ENCODE data around the gene UXS1. TPM values are rescaled to one million over a fixed set of nuclear protein-coding genes. Genes with fewer than 3 reads are reported as not detected.

The UXS1 gene
- total and polyA plus RNA-seq, 9 of the 15 experiments (the other 6 are each of a cell fraction or from before 2014, with no cell fraction given), result 5.8 to 25.8 (median 15.0) TPM

GRCh38 chr2:106193977-106194778, at the start of gene UXS1 (continued):
- TF ChIP-seq PHF8 (IDR thresholded peaks at IDR 0.05; ENCODE audit: borderline replicate concordance, low read length), result peak; percentile 88; the same call in 1 of the 2 replicates
- TF ChIP-seq CREBBP (IDR thresholded peaks at IDR 0.05; ENCODE audit: low read depth, low read length), result no peak
- TF ChIP-seq ZNF444 (CRISPR knock-in tag; IDR thresholded peaks at IDR 0.05), result no peak
- TF ChIP-seq, protein P1, sequence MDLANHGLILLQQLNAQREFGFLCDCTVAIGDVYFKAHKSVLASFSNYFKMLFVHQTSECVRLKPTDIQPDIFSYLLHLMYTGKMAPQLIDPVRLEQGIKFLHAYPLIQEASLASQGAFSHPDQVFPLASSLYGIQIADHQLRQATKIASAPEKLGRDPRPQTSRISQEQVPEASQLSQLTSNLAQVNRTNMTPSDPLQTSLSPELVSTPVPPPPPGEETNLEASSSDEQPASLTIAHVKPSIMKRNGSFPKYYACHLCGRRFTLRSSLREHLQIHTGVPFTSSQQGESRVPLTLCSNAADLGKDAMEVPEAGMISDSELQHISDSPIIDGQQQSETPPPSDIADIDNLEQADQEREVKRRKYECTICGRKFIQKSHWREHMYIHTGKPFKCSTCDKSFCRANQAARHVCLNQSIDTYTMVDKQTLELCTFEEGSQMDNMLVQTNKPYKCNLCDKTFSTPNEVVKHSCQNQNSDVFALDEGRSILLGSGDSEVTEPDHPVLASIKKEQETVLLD (IDR thresholded peaks at IDR 0.05), result peak; percentile 93
- TF ChIP-seq ZBTB49 (CRISPR knock-in tag; IDR thresholded peaks at IDR 0.05; ENCODE audit: borderline replicate concordance), result no peak
- TF ChIP-seq SAP30 (IDR thresholded peaks at IDR 0.05; ENCODE audit: borderline replicate concordance, insufficient read depth, low read depth, low read length, poor library complexity, severe bottlenecking), result peak; percentile 69
- TF ChIP-seq ZNF165 (CRISPR knock-in tag; IDR thresholded peaks at IDR 0.05; ENCODE audit: borderline replicate concordance), result no peak
- no peak for TF ChIP-seq BRD9 (IDR thresholded peaks at IDR 0.05; ENCODE audit: low read depth, partially characterized antibody)
- TF ChIP-seq ZNF316 (IDR thresholded peaks at IDR 0.05), result no peak
- TF ChIP-seq NUFIP1 (IDR thresholded peaks at IDR 0.05; ENCODE audit: partially characterized antibody), result no peak
- TF ChIP-seq RFX1 (IDR thresholded peaks at IDR 0.05), result no peak
- peak; percentile 77; the same call in 1 of the 2 replicates for TF ChIP-seq PML (IDR thresholded peaks at IDR 0.05; ENCODE audit: low read length)
- TF ChIP-seq SRSF7 (optimal IDR thresholded peaks at IDR 0.05; ENCODE audit: low read depth, low read length), result no peak
- no peak for TF ChIP-seq SMARCB1 (IDR thresholded peaks at IDR 0.05; ENCODE audit: insufficient read length, low read depth)
- 0 out of 2 replicates have a peak, but pooled peaks have one; percentile 14 for TF ChIP-seq FOXP1 (CRISPR knock-in tag; IDR thresholded peaks at IDR 0.05)
- peak; percentile 34 to 45; a peak in 1 of 4 replicates for TF ChIP-seq NONO (IDR thresholded peaks at IDR 0.05; ENCODE audit: low read depth in 2 of 2, low read length in 1 of 2)
- TF ChIP-seq ZFX (CRISPR knock-in tag; IDR thresholded peaks at IDR 0.05), result peak; percentile 53; the same call in 1 of the 2 replicates
- peak; percentile 93 for TF ChIP-seq VEZF1 (CRISPR knock-in tag; IDR thresholded peaks at IDR 0.05)
- TF ChIP-seq SNRNP70 (optimal IDR thresholded peaks at IDR 0.05; ENCODE audit: low read depth, low read length), result no peak
- TF ChIP-seq ZNF224 (CRISPR knock-in tag; IDR thresholded peaks at IDR 0.05), result no peak
- TF ChIP-seq ZBTB17 (CRISPR knock-in tag; IDR thresholded peaks at IDR 0.05), result no peak
- TF ChIP-seq DPF2 (IDR thresholded peaks at IDR 0.05), result no peak
- TF ChIP-seq ZFP30 (CRISPR knock-in tag; IDR thresholded peaks at IDR 0.05; ENCODE audit: borderline replicate concordance), result no peak
- no peak for TF ChIP-seq TCFL5 (CRISPR knock-in tag; conservative IDR thresholded peaks at IDR 0.05)
- no peak for TF ChIP-seq CC2D1A (IDR thresholded peaks at IDR 0.05)

All from K562 (cell line).